GM19193 (cell line): ENCODE results near the gene SLC26A8.

ENCODE experiments used
- POLR2A ChIP-seq: IDR thresholded peaks from 4 replicates; pipeline ENCODE4 v1.6.1; 2011; ENCODE audit not compliant: insufficient read depth, insufficient read length; ENCODE audit errors: extremely low read depth

The SLC26A8 gene

DNA sequence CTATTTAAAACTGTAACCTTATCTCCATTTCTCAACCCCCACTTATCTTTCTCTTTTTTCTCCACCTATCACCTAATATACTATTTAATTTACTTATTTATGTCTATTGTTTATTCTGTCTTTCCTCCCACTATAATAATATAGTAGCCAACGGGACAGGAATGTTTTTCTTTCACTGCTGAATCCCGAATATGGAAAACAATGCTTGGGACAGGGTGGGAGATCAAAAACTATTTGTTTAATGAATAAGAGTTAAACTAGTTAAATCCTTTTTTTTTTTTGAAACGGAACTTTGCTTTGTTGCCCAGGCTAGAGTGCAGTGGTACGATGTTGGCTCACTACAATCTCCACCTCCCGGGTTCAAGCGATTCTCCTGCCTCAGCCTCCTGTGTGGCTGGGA lies 109.9 kb downstream of the SLC26A8 start:
- no peak for TF ChIP-seq POLR2A

DNA sequence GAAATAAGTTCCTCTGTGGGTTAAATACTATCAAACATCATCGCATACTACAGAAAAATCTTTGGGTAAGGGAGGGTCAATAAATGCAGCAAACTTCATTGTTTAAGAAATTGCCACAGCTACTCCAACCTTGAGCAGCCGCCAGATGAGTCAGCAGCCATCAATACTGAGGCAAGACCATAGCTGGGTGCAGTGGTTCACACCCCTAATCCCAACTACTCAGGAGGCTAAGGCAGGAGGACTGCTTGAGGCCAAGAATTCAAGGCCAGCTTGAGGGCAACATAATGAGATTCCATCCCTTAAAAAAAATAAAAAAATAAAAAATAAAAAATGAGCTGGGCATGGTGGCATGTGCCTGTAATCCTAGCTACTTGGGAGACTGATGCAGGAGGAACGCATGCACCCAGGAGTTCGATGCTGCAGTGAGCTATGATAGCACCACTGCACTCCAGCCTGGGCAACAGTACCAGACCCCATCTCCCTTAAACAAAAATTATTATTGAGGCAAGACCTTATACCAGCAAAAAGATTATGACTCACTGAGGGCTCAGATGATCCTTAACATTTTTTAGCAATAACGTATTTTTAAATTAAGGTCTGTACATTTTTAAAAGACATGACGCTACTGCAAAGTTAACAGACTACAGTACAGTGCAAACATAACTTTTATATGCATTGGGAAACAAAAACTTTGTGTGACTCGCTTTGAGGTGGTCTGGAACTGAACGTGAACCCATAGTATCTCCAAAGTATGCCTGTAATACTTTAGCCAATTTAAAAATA lies 112.4 kb downstream of the SLC26A8 start:
- TF ChIP-seq POLR2A, result no peak

DNA sequence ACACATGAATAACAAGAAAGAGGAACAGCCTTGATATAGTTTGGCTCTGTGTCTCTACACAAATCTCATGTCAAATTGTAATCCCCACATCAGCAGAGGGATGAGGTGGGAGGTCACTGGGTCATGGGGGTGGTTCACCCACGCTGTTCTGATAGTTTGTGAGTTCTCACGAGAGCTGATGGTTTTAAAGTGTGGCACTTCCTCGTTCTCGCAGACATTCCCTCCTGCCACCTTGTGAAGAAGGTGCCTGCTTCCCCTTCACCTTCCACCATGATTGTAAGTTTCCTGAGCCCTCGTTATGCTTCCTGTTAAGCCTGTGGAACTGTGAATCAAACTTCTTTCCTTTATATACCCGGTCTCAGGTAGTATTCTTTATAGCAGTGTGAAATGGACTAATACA lies 116.7 kb downstream of the SLC26A8 start:
- no peak for TF ChIP-seq POLR2A

- TF ChIP-seq POLR2A, result no peak
These were observed 118.0 kb downstream of the SLC26A8 start for GRCh38 chr6:35906499-35906846.

- TF ChIP-seq POLR2A, result no peak
These were observed 118.5 kb downstream of the SLC26A8 start for GRCh38 chr6:35905841-35906498.

DNA sequence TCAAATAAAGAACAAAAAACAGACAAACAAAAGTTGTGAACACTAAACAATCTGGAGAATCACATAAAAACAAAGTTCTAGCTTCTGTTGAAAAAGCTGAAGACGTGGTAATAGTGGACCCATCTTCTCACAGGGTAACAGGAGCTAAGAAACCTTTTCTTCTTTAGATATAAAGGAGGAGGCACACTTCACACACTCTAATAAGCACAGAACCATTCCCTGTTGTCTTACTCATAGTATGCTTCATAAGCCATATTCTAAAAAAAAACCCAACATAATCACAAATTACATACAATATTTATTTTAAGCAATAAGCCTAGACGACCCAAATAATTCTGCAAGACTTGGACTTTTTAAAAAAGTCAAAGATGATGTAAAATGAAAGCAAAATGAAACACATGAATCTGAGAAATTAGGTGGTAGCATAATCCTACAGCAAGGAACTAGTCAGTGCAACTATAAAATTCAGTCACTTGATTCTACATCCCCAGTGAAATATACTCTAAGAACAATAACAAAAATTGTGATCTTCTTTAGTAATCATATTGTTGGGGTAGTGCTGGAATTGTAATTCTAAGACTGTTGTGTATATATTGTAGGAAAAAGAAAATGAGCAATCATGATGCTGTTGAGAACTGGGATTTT lies 119.2 kb downstream of the SLC26A8 start:
- no peak for TF ChIP-seq POLR2A

- TF ChIP-seq POLR2A, result no peak
These were observed 120.8 kb downstream of the SLC26A8 start for GRCh38 chr6:35903679-35904078.

GRCh38 chr6:35900448-35900847 lies 124.0 kb downstream of the SLC26A8 start:
- TF ChIP-seq POLR2A, result no peak

- no peak for TF ChIP-seq POLR2A
These were observed 126.4 kb downstream of the SLC26A8 start for GRCh38 chr6:35898003-35898402.

DNA sequence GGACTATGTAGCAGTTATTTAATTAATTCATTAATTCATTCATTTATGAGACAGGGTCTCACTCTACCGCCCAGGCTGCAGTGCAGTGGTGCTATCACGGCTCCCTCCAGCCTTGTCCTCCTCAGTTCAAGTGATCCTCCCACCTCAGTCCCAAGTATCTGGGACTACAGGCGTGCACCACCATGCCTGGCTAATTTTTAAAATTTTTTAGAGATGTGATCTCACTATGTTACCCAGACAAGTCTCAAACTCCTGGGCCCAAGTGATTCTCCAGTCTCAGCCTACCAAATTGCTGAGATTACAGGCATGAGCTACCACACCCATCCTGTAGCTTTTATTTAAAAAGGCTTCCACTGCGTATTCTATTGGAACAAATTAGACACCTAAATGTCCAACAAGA lies 127.0 kb downstream of the SLC26A8 start:
- no peak for TF ChIP-seq POLR2A

GRCh38 chr6:35897036-35897435 lies 127.4 kb downstream of the SLC26A8 start:
- TF ChIP-seq POLR2A, result no peak

GRCh38 chr6:35896228-35896627 lies 128.2 kb downstream of the SLC26A8 start:
- no peak for TF ChIP-seq POLR2A

DNA sequence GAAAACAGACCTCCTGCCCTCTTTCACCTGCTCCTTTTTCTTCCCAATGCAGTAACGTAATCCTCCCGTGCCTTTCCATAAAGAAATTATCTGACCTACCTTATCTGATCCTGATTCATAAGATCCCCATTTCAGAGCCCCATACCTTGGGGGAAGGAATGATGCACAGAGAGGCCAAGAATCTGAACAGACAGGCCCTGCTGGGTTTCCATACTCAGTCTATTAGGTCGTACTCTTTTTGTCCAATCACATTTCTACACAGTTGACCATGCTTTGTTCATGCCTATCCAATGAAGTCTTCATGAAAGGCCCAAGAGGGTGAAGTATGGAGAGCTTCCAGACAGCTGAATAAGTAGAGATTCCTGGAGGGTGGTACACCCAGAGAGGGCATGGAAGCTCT lies 128.9 kb downstream of the SLC26A8 start:
- no peak for TF ChIP-seq POLR2A

- no peak for TF ChIP-seq POLR2A
These were observed 129.7 kb downstream of the SLC26A8 start for GRCh38 chr6:35894776-35895175.
